GM12801 (cell line): ENCODE data around the gene UROC1.

ENCODE experiments used
- TF ChIP-seq, protein P1 (sequence below): IDR thresholded peaks from one replicate; pipeline ENCODE4 v1.5.1; 2011; ENCODE audit warnings: control low read depth; ENCODE audit not compliant: insufficient read length; ENCODE audit errors: extremely low read depth

Gene UROC1

DNA sequence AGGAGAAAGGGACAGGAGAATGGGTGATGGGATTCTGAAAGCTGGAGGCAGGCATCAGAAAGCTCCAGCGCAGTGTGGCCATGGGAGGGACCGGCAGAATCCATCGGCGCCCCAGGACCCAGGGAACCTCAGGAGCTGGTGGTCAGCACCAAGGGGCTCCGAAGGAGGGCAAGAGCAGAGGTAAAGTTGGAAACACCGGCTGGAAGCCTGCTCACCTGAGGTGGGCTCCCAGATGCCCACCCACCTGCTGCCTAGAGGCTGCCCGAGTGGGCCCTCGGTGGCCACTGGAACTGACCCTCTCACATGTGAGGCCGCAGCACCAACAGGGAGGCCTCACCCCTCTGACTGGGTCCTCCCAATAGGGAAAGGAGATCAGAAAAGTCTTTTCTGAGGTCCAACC lies 31.6 kb downstream of the UROC1 start:
- TF ChIP-seq, protein P1, sequence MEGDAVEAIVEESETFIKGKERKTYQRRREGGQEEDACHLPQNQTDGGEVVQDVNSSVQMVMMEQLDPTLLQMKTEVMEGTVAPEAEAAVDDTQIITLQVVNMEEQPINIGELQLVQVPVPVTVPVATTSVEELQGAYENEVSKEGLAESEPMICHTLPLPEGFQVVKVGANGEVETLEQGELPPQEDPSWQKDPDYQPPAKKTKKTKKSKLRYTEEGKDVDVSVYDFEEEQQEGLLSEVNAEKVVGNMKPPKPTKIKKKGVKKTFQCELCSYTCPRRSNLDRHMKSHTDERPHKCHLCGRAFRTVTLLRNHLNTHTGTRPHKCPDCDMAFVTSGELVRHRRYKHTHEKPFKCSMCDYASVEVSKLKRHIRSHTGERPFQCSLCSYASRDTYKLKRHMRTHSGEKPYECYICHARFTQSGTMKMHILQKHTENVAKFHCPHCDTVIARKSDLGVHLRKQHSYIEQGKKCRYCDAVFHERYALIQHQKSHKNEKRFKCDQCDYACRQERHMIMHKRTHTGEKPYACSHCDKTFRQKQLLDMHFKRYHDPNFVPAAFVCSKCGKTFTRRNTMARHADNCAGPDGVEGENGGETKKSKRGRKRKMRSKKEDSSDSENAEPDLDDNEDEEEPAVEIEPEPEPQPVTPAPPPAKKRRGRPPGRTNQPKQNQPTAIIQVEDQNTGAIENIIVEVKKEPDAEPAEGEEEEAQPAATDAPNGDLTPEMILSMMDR: no peak

DNA sequence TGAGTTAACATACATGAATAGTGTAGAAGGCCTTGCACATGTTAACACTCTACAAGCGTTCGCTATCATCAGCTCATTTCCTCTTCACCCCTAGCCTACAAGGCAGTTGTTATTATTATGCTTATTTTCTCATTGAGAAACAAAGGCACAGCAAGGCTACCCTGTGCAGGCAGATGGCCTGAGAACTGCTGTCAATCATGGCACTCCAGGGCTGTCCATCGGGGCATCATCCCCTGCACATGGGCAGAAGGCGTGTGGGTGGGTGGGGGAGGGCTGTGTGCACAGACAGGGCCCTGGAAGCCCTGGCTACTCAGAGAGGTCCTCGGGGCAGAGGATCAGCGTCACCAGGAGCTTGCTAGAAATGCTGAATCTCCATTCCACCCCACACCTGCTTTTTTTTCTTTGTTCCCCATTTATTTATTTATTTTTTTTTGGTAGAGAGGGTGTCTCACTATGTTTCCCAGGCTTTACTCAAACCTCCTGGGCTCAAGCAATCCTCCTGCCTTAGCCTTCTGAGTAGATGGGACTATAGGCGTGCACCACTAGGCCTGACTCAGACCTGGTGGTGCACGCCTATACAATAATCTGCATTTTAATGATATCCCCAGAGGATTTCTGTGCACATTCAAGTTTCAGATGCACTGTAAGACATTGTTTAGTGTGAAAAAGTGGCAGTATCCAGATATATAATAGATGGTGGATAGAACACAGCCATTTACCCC lies 32.2 kb downstream of the UROC1 start:
- TF ChIP-seq, protein P1: no peak

DNA sequence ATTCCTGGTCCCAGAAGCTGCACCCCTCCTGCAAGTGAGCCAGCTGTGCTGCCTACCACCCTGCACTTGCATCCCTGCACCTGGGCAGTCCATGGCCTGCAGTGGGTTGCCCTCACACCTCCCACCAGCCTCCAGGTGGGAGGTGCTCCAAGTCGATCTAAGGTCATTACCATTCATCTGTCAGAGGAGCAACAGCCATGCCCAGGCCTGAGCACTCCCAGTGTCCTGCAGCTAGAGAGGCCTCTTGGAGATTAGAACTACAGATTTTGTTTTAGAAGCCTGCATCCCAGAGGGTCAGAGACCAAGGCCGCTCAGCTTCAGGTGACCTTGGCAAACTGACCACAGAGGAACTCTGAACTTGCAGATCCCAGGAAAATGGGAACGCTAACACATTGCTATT lies 32.9 kb downstream of the UROC1 start:
- TF ChIP-seq, protein P1: no peak

DNA sequence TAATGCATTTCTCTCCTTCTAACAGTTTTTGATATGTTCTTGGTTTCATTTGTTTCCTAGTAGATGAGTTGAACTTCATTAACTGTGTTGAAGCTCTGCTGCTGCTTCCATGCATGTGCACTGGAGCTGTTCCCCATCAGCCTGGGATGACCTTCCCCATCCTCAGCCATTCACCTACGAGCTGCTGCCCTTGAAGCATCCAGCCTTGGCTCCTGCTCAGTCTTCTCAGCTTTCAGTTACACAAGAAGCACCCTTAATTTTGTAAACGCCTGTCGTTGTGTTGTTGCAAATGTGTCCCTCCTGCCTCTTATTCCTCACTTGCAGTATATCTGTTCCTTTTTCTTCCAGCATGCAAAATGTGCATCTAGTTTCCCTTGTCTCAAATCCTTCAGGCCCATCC lies 33.4 kb downstream of the UROC1 start:
- TF ChIP-seq, protein P1: no peak

DNA sequence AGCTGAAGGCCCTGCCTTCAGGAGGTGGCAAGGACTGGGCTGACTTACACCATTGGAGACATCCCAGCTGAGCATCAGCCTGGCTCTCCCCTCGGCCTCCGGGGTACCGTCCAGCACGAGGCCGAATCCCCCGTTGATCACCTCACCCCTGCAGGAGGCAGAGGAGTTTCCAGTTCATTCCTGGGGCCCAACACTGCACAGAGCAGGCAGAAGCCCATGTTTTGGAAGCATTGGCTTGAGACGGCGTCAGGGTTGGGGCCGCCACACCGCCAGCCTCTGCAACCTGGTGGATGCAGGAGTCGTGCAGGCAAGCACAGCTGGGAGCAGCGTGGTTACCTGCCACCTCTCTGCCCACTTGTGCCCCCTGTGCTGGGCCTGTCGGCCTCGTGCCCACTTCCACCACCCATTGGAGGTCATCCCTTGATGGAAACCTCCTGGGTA lies 34.2 kb downstream of the UROC1 start:
- TF ChIP-seq, protein P1: no peak

DNA sequence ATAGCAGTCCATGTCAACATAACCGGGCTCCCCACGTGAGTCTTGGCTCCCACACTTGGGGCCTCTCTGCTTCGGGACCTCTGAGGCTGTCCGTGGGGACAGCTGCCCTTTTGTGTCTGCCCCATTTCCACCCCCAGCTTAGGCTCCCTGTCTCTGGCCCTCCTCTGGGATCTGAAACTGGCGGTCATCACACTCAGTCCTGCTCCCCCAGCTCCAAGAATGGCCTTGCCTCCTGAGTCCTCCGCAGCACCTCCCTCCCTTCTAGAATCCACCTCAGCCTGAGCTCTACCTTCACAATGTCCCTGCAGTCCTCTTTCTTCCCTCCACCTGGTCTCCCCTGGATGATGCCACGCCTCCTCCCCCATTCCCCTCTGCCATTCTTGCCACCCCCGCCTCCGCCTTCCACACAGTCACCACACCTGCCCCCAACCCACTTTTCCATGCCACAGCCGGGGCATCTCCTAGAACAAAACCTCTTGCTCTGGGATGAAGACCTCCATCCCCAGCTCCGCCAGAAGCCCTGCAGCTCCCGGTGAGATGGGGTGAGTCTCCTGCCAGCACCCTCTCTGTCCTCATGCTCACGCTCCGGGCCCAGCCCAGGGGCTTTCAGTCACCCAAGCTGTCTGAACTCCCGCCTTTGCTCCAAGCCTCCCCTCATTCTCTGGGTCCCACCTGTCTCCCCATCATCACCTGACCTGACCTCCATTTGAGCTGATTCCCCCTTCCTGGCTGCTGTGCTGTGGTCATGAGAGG lies 34.9 kb downstream of the UROC1 start:
- TF ChIP-seq, protein P1: no peak

DNA sequence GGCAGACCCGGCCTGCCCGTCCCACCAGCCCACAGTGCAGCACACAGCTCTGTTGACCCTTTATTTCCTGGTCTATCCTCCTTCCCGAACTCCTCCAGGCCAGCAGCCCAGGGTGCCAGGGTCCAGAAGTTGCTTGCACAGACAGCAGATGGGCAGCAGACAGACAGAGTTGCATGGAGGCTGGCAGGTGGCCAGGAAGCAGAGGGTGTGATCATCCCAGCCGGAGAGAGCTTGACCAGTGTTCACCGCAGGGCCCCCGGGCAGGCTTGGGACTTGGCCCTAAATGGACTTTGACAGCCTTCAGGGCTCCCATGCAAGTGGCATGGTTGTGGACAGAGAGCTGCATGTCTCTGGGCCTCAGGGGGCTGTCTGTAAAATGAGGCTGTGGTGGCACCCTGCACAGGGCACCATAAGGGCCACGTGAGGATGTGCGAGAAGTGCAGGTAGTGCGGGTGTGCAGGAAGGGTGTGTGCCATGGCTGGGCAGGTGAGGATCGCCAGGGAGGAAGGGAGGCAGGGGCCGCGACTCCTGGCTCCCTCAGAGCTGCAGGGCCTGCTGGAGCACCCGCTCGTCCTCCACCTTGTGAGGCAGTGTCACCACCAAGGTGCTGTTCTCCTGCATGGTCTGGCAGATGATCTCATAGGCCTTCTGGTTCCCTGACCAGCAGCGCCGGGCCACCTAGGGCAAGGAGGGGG lies 35.6 kb downstream of the UROC1 start:
- TF ChIP-seq, protein P1: no peak
